ENCODE results near the gene TARDBP. TPM values are rescaled to one million over a fixed set of nuclear protein-coding genes. Genes with fewer than 3 reads are reported as not detected.

The TARDBP gene
- total and polyA plus RNA-seq, 9 of the 15 experiments (the other 6 are each of a cell fraction or from before 2014, with no cell fraction given): 122 to 515 (median 243) TPM

DNA sequence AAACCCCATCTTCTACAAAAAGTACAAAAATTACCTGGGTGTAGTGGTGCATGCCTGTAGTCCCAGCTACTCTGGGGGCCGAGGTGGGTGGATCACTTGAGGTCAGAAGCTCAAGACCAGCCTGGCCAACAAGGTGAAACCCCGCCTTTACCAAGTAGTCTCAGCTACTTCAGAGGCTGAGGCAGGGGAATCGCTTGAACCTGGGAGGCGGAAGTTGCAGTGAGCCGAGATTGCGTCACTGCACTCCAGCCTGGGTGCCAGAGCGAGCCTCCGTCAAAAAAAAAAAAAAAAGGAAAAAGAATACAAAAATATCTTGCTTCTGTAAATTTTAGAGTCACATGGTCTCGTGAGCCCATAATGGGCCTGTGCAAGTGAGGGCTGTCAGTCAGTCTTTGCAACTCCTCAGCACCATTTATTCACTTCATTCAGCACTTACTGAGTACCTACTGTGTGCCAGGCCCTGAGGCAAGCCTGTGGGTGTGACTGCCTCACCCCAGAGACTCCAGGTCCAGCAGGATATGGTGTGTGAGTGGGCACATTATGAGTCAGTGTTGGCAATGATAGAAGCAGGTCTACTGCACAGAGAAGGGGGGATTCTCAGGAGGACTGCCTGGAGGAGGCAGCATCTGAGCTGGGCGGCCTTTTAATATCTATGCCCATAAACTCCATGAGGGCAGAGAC, 46.8 kb upstream of the TARDBP start (continued):
- TF ChIP-seq ZNF408 (CRISPR knock-in tag; IDR thresholded peaks at IDR 0.05; ENCODE audit: low read depth) (no peak), FOXJ2 (tag; IDR thresholded peaks at IDR 0.05) (no peak), JUND (IDR thresholded peaks at IDR 0.05; ENCODE audit: borderline replicate concordance, low read depth, low read length) (peak; percentile 60), JUND (tag; IDR thresholded peaks at IDR 0.05; ENCODE audit: borderline replicate concordance, low read depth, low read length) (0 out of 3 replicates have a peak, but pooled peaks have one; percentile 26), ZNF609 (CRISPR knock-in tag; IDR thresholded peaks at IDR 0.05; ENCODE audit: borderline replicate concordance) (no peak), GTF2E2 (tag; IDR thresholded peaks at IDR 0.05) (no peak), PHF8 (IDR thresholded peaks at IDR 0.05; ENCODE audit: borderline replicate concordance, low read length) (no peak), POLR2G (IDR thresholded peaks at IDR 0.05; ENCODE audit: low read depth, low read length) (no peak), ZNF3 (CRISPR knock-in tag; IDR thresholded peaks at IDR 0.05) (no peak), SMARCA4 (IDR thresholded peaks at IDR 0.05) (no peak), MAZ (CRISPR knock-in tag; conservative IDR thresholded peaks at IDR 0.05 in 1 of 2, IDR thresholded peaks at IDR 0.05 in 1 of 2) (no peak), DACH1 (IDR thresholded peaks at IDR 0.05; ENCODE audit: partially characterized antibody) (no peak), MYNN (IDR thresholded peaks at IDR 0.05) (no peak), MYNN (CRISPR knock-in tag; IDR thresholded peaks at IDR 0.05) (no peak), POLR2AphosphoS2 (IDR thresholded peaks at IDR 0.05; ENCODE audit: low read length) (no peak), ZFX (CRISPR knock-in tag; IDR thresholded peaks at IDR 0.05) (no peak), ZNF79 (CRISPR knock-in tag; IDR thresholded peaks at IDR 0.05; ENCODE audit: low read depth) (no peak), PBX2 (CRISPR knock-in tag; IDR thresholded peaks at IDR 0.05; ENCODE audit: low read depth) (no peak), PBX2 (tag; conservative IDR thresholded peaks at IDR 0.05; ENCODE audit: low read depth) (0 out of 2 replicates have a peak, but pooled peaks have one; percentile 14)

Measured in K562 (cell line).